SK-N-SH (cell line): ENCODE data around the gene FAM200A. TPM values are rescaled to one million over a fixed set of nuclear protein-coding genes. Genes with fewer than 3 reads are reported as not detected.

ENCODE experiments used
- CTCF ChIA-PET: fragments of 300-600, 350-600 bp; formaldehyde crosslinking; extraction: SDS; loops from one replicate; lab custom pipeline; 2021; lab: Yijun Ruan, JAX
- POLR2A ChIA-PET: fragments of 350-600 bp; sonication (Branson Sonifier 250); formaldehyde crosslinking; extraction: SDS; loops from one replicate; lab custom pipeline; 2020; ENCODE audit warnings: antibody characterized with exemption, inconsistent platforms; lab: Yijun Ruan, JAX
- DNase-seq: peaks from one replicate; pipeline ENCODE4 v3.0.0; 2012
- H2AFZ ChIP-seq: fragments of 200-600 bp; sonication (generic); 2 replicates; pipeline ENCODE4 v1.8.1; 2016; ENCODE audit warnings: antibody characterized with exemption, mild to moderate bottlenecking, low read depth
- H3F3A ChIP-seq: fragments of 200-600 bp; sonication (generic); replicated peaks from 2 replicates; pipeline ENCODE3; 2016; ENCODE audit warnings: antibody characterized with exemption, mild to moderate bottlenecking; ENCODE audit not compliant: insufficient read depth
- H3K27ac ChIP-seq, 2 experiments: fragments of 200-500 bp in 1 of 2; fragments of 200-600 bp in 1 of 2; sonication (Bioruptor generic) in 1 of 2; sonication (generic), shearing (Covaris generic) in 1 of 2; 2 replicates each; pipeline versions ENCODE4 v1.5.1 to v1.6.1; 2014 to 2016; ENCODE audit warnings: low read depth in 2 of 2, inconsistent platforms in 1 of 2, low read length in 1 of 2, mild to moderate bottlenecking in 1 of 2, mixed read lengths in 1 of 2
- H3K27me3 ChIP-seq: fragments of 200-600 bp; sonication (generic), shearing (Covaris generic); 2 replicates; pipeline ENCODE4 v1.6.1; 2016; ENCODE audit warnings: mixed run types; ENCODE audit not compliant: insufficient read depth
- H3K36me3 ChIP-seq, 2 experiments: fragments of 200-500 bp in 1 of 2; fragments of 200-600 bp in 1 of 2; sonication (Bioruptor generic) in 1 of 2; sonication (generic) in 1 of 2; replicated peaks in 1 of 2; 2 replicates each; pipeline versions ENCODE3 to v1.5.1; 2014 to 2016; ENCODE audit warnings: low read length in 1 of 2, mild to moderate bottlenecking in 1 of 2; ENCODE audit not compliant: insufficient read depth in 2 of 2, control insufficient read depth in 1 of 2
- H3K4me1 ChIP-seq, 2 experiments: fragments of 200-500 bp in 1 of 2; fragments of 200-600 bp in 1 of 2; sonication (Bioruptor generic) in 1 of 2; sonication (generic), shearing (Covaris generic) in 1 of 2; 2 replicates each; pipeline versions ENCODE4 v1.5.1 to v1.6.1; 2014 to 2016; ENCODE audit warnings: low read depth in 1 of 2, low read length in 1 of 2, mixed run types in 1 of 2; ENCODE audit not compliant: insufficient read depth in 2 of 2, control insufficient read depth in 1 of 2
- H3K4me2 ChIP-seq: fragments of 200-600 bp; sonication (generic), shearing (Covaris generic); 2 replicates; pipeline ENCODE4 v1.6.1; 2017; ENCODE audit warnings: mixed run types
- H3K4me3 ChIP-seq, 2 experiments: fragments of 200-500 bp in 1 of 2; fragments of 200-600 bp in 1 of 2; sonication (Bioruptor generic) in 1 of 2; sonication (generic), shearing (Covaris generic) in 1 of 2; 2 replicates each; pipeline versions ENCODE4 v1.5.1 to v1.8.1; 2014 to 2016; ENCODE audit warnings: low read depth in 2 of 2, inconsistent platforms in 1 of 2, low read length in 1 of 2, mild to moderate bottlenecking in 1 of 2, mixed read lengths in 1 of 2, moderate library complexity in 1 of 2
- H3K79me2 ChIP-seq: fragments of 200-600 bp; sonication (generic); 2 replicates; pipeline ENCODE4 v1.8.1; 2017; ENCODE audit warnings: mild to moderate bottlenecking; ENCODE audit not compliant: insufficient read depth
- H3K9ac ChIP-seq: fragments of 200-600 bp; sonication (generic); 2 replicates; pipeline ENCODE4 v1.6.1; 2017; ENCODE audit warnings: mixed run types
- H3K9me2 ChIP-seq: fragments of 200-600 bp; sonication (generic); 2 replicates; pipeline ENCODE4 v1.6.1; 2017; ENCODE audit warnings: mixed run types
- H3K9me3 ChIP-seq: fragments of 200-600 bp; sonication (generic); 2 replicates; pipeline ENCODE4 v1.6.1; 2017; ENCODE audit warnings: mixed run types, mild to moderate bottlenecking, moderate library complexity
- H4K20me1 ChIP-seq: fragments of 200-600 bp; sonication (generic); 2 replicates; pipeline ENCODE4 v1.6.1; 2017; ENCODE audit warnings: mild to moderate bottlenecking, mixed run types; ENCODE audit not compliant: insufficient read depth
- ELF1 ChIP-seq: IDR thresholded peaks from 2 replicates; pipeline ENCODE4 v1.4.0; 2012
- FOXJ3 ChIP-seq: sonication (generic); formaldehyde crosslinking; IDR thresholded peaks from 2 replicates; pipeline ENCODE4 v1.5.1; 2020; ENCODE audit warnings: mild to moderate bottlenecking, missing genetic modification reagents
- GABPA ChIP-seq: IDR thresholded peaks from 2 replicates; pipeline ENCODE4 v1.4.0; 2012; ENCODE audit warnings: low read depth, mild to moderate bottlenecking
- JUND ChIP-seq: IDR thresholded peaks from 2 replicates; pipeline ENCODE4 v1.4.0; 2012
- MEF2A ChIP-seq: IDR thresholded peaks from 2 replicates; pipeline ENCODE4 v1.4.0; 2012; ENCODE audit warnings: low read depth, borderline replicate concordance
- RXRA ChIP-seq: IDR thresholded peaks from 2 replicates; pipeline ENCODE4 v1.4.0; 2012; ENCODE audit warnings: low read depth, mild to moderate bottlenecking, borderline replicate concordance
- SMC3 ChIP-seq: IDR thresholded peaks from 2 replicates; pipeline ENCODE4 v1.6.1; 2012; ENCODE audit warnings: low read depth, low read length, improper control_type of control experiment
- TCF12 ChIP-seq: IDR thresholded peaks from 2 replicates; pipeline ENCODE4 v1.4.0; 2012
- ZBTB33 ChIP-seq: IDR thresholded peaks from 2 replicates; pipeline ENCODE4 v1.4.0; 2012; ENCODE audit warnings: low read depth, borderline replicate concordance
- WGBS: methylation state at CpG from one replicate; pipeline ENCODE4 v1.1.6; 2017; ENCODE audit warnings: low lambda C conversion rate; 5-methylcytosine and 5-hydroxymethylcytosine counted together
- polyA plus RNA-seq, 3 experiments: library from polyadenylated mRNA; depleted of rRNA; stranded (reverse); fragments of >200 nt; gene quantifications; 2 replicates each; pipeline ENCODE4 v1.2.3, GENCODE V29; 2012

Gene FAM200A
- polyA plus RNA-seq, 1 of the 3 experiments (the other 2 are of a cell fraction): 6.2 TPM

DNA sequence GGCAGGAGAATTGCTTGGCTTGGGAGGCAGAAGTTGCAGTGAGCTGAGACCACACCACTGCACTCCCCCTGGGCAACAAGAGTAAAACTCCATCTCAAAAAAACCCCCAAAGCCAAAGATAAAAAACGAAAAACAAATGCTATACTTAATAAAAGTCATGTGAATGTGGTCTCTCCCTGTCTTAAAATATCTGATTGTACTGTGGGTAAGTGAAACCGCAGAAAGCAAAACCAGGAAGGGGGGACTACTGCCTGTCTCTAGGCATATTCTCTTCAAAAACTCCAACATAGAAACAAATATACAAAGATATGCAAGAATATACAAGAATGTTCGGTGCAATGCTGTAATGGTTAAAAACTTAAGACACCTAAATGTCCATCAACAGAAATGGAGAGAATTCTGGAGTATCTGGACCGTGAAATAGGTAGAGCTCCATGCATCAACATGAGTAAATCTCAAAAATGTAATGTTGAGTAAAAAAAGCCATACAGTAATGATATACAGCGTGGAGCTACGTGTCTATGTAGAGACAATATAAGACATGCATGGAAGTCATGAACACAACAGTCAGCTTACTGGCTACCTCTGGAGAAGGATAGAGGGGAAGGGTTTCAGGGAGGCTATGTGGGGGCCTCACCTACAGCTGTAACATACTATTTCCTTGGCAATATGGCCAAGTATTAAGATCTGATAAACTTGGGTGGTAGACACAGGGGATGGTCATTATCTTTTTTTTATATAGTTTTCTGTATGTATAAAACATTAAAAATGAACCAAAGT is 54.0 kb downstream of the FAM200A start:
- Histone ChIP-seq H3K4me3 (peak overlapping the region; percentile 65 to 80), H3K36me3 (peaks cover 16 to 48% of the 10 kb centered on the region in 2 experiments)
- WGBS: 56% methylated on average over 6 of the region's 6 CpGs
- POLR2A ChIA-PET: no interaction called here
- TF ChIP-seq RXRA: no peak
- no peak for TF ChIP-seq GABPA
- no peak for TF ChIP-seq MEF2A
- no peak for TF ChIP-seq TCF12
- no peak for TF ChIP-seq ZBTB33
- no peak for TF ChIP-seq SMC3
- TF ChIP-seq JUND: no peak
- TF ChIP-seq ELF1: no peak
- no peak for TF ChIP-seq FOXJ3 (CRISPR knock-in tag)
- TF ChIP-seq, all 33 proteins: peak for 0
- peaks cover 9 to 10% of the 10 kb centered on the region in 2 experiments; a peak in 3 of 4 replicates for H3K4me1 ChIP-seq
- H3K9me3 ChIP-seq: peaks cover 9% of the 10 kb centered on the region; the same call in 1 of the 2 replicates
- peaks cover 18% of the 10 kb centered on the region for H4K20me1 ChIP-seq
- H2AFZ ChIP-seq: no peak overlapping the region
- H3K9ac ChIP-seq: peak overlapping the region; percentile 74
- CTCF ChIA-PET: no interaction called here
- peaks cover 84% of the 10 kb centered on the region for H3K79me2 ChIP-seq
- peaks cover 5% of the 10 kb centered on the region for H3F3A ChIP-seq
- DNase-seq: no peak
- H3K4me2 ChIP-seq: peak overlapping the region; percentile 91
- H3K9me2 ChIP-seq: no peaks in the 10 kb centered on the region
- no peaks in the 10 kb centered on the region for H3K27me3 ChIP-seq
- H3K27ac ChIP-seq: no peak overlapping the region

Other genes with a start within 250 kb of the FAM200A start
- 262 and 306 TPM in 2 replicates for gene ARPC1A, start 226.2 kb downstream of the FAM200A start, polyA plus RNA-seq (2012; rRNA removed)
- gene ARPC1B, start 177.4 kb downstream of the FAM200A start, polyA plus RNA-seq (2012; rRNA removed): 549 and 836 TPM in 2 replicates
- gene PDAP1, start 143.5 kb downstream of the FAM200A start, polyA plus RNA-seq (2012; rRNA removed): 296 and 389 TPM in 2 replicates
- 124 and 162 TPM in 2 replicates for gene BUD31, start 143.1 kb downstream of the FAM200A start, polyA plus RNA-seq (2012; rRNA removed)
- 7.4 and 8.2 TPM in 2 replicates for gene PTCD1, start 113.3 kb downstream of the FAM200A start, polyA plus RNA-seq (2012; rRNA removed)
- gene CPSF4, start 113.2 kb downstream of the FAM200A start, polyA plus RNA-seq (2012; rRNA removed): 101 and 107 TPM in 2 replicates
- 2,495 and 4,591 TPM in 2 replicates for gene ATP5MF, start 85.9 kb downstream of the FAM200A start, polyA plus RNA-seq (2012; rRNA removed)
- gene ZNF789, start 79.2 kb downstream of the FAM200A start, polyA plus RNA-seq (2012; rRNA removed): 27.7 and 34.5 TPM in 2 replicates
- gene ZNF394, start 51.8 kb downstream of the FAM200A start, polyA plus RNA-seq (2012; rRNA removed): 19.6 and 19.8 TPM in 2 replicates
- 7.5 and 9.1 TPM in 2 replicates for gene ZKSCAN5, start 47.5 kb downstream of the FAM200A start, polyA plus RNA-seq (2012; rRNA removed)
- 113 and 144 TPM in 2 replicates for gene ZNF655, start 6.5 kb upstream of the FAM200A start, polyA plus RNA-seq (2012; rRNA removed)
- gene TMEM225B, start 46.2 kb upstream of the FAM200A start, polyA plus RNA-seq (2012; rRNA removed): 1.5 and 2.2 TPM in 2 replicates
- gene ZSCAN25, start 64.8 kb upstream of the FAM200A start, polyA plus RNA-seq (2012; rRNA removed): 14.9 and 18.7 TPM in 2 replicates
- gene CYP3A5, start 127.9 kb upstream of the FAM200A start, polyA plus RNA-seq (2012; rRNA removed): 0.25 and 0.31 TPM in 2 replicates
- gene CYP3A7, start 183.1 kb upstream of the FAM200A start, polyA plus RNA-seq (2012; rRNA removed): not detected in 2 replicates
- gene CYP3A4, start 232.1 kb upstream of the FAM200A start, polyA plus RNA-seq (2012; rRNA removed): not detected in 2 replicates